ENCODE measurements around the gene NF2. TPM values are rescaled to one million over a fixed set of nuclear protein-coding genes. Genes with fewer than 3 reads are reported as not detected.

The NF2 gene
- total RNA-seq, 2 experiments from 2014 or later, result 23.1 to 24.5 TPM

- POLR2A ChIA-PET, result no interaction called here
- Mint-ChIP-seq H3K36me3 (ENCODE audit: low read depth) (peaks cover 52% of the 10 kb centered on the region), H3K4me1 (ENCODE audit: low read depth) (no peaks in the 10 kb centered on the region), H3K27ac (no peak overlapping the region), H3K9me3 (no peaks in the 10 kb centered on the region), H3K4me3 (no peak overlapping the region), H3K27me3 (no peaks in the 10 kb centered on the region)
- Histone ChIP-seq H3K4me3 (ENCODE audit: low read length) (no peak overlapping the region), H3K27me3 (ENCODE audit: control insufficient read depth in 1 of 2, insufficient read depth in 2 of 2, low read length in 2 of 2) (no peaks in the 10 kb centered on the region), H3K27ac (ENCODE audit: low read depth in 1 of 2, low read length in 2 of 2) (no peak overlapping the region), H3K36me3 (ENCODE audit: insufficient read depth, low read length) (peaks cover 35% of the 10 kb centered on the region), H3K9me3 (ENCODE audit: control insufficient read depth in 1 of 2, insufficient read depth in 1 of 2, low read length in 2 of 2) (no peaks in the 10 kb centered on the region), H3K4me1 (ENCODE audit: insufficient read depth, low read length) (no peaks in the 10 kb centered on the region)
- DNase-seq (no peak), ATAC-seq (ENCODE audit: poor library complexity) (no peak)
- intact Hi-C loops (cut with DNase I, micrococcal nuclease), result loop anchor here in 1 of 2 experiments (5.0 kb wide), 1 partner anchor 314 kb away; no protein-coding TSS in a partner anchor
- TF ChIP-seq CTCF (IDR thresholded peaks at IDR 0.05), result no peak
- CTCF ChIA-PET, result no interaction called here
These were observed 89.7 kb downstream of the NF2 start for GRCh38 chr22:29693161-29693560.

GRCh38 chr22:29693671-29694070, 90.2 kb downstream of the NF2 start:
- Histone ChIP-seq H3K27me3 (ENCODE audit: control insufficient read depth in 1 of 2, insufficient read depth in 2 of 2, low read length in 2 of 2) (no peaks in the 10 kb centered on the region), H3K36me3 (ENCODE audit: insufficient read depth, low read length) (peaks cover 34% of the 10 kb centered on the region), H3K9me3 (ENCODE audit: control insufficient read depth in 1 of 2, insufficient read depth in 1 of 2, low read length in 2 of 2) (no peaks in the 10 kb centered on the region), H3K4me3 (ENCODE audit: low read length) (no peak overlapping the region), H3K4me1 (ENCODE audit: insufficient read depth, low read length) (no peaks in the 10 kb centered on the region), H3K27ac (ENCODE audit: low read depth in 1 of 2, low read length in 2 of 2) (no peak overlapping the region)
- Mint-ChIP-seq H3K9me3 (no peaks in the 10 kb centered on the region), H3K27ac (no peak overlapping the region), H3K4me3 (no peak overlapping the region), H3K4me1 (ENCODE audit: low read depth) (no peaks in the 10 kb centered on the region), H3K36me3 (ENCODE audit: low read depth) (peaks cover 53% of the 10 kb centered on the region), H3K27me3 (no peaks in the 10 kb centered on the region)
- POLR2A ChIA-PET, result no interaction called here
- no peak for TF ChIP-seq CTCF (IDR thresholded peaks at IDR 0.05)
- ATAC-seq (ENCODE audit: poor library complexity), result no peak
- CTCF ChIA-PET, result no interaction called here
- intact Hi-C loops (cut with DNase I, micrococcal nuclease), result loop anchor here in 1 of 2 experiments (5.0 kb wide), 1 partner anchor 314 kb away; no protein-coding TSS in a partner anchor
- no peak for DNase-seq

- ATAC-seq (ENCODE audit: poor library complexity) (no peak), DNase-seq (no peak)
- no peaks in the 10 kb centered on the region for H3K4me1 Mint-ChIP-seq (ENCODE audit: low read depth)
- H3K27ac Mint-ChIP-seq, result no peak overlapping the region
- Histone ChIP-seq H3K27ac (ENCODE audit: low read depth in 1 of 2, low read length in 2 of 2) (no peak overlapping the region), H3K4me1 (ENCODE audit: insufficient read depth, low read length) (no peaks in the 10 kb centered on the region), H3K4me3 (ENCODE audit: low read length) (no peak overlapping the region), H3K27me3 (ENCODE audit: control insufficient read depth in 1 of 2, insufficient read depth in 2 of 2, low read length in 2 of 2) (no peaks in the 10 kb centered on the region), H3K36me3 (ENCODE audit: insufficient read depth, low read length) (peaks cover 34% of the 10 kb centered on the region), H3K9me3 (ENCODE audit: control insufficient read depth in 1 of 2, insufficient read depth in 1 of 2, low read length in 2 of 2) (no peaks in the 10 kb centered on the region)
- TF ChIP-seq CTCF (IDR thresholded peaks at IDR 0.05), result no peak
- intact Hi-C loops (cut with DNase I, micrococcal nuclease), result no loop called here
- ChIA-PET POLR2A (no interaction called here), CTCF (no interaction called here)
- H3K4me3 Mint-ChIP-seq, result no peak overlapping the region
- peaks cover 49% of the 10 kb centered on the region for H3K36me3 Mint-ChIP-seq (ENCODE audit: low read depth)
- no peaks in the 10 kb centered on the region for H3K9me3 Mint-ChIP-seq
- H3K27me3 Mint-ChIP-seq, result no peaks in the 10 kb centered on the region
These were observed 91.9 kb downstream of the NF2 start for GRCh38 chr22:29695129-29695926.

All from CD4-positive, alpha-beta T cell (primary cell).